ENCODE data around the gene CASP14.

DNA sequence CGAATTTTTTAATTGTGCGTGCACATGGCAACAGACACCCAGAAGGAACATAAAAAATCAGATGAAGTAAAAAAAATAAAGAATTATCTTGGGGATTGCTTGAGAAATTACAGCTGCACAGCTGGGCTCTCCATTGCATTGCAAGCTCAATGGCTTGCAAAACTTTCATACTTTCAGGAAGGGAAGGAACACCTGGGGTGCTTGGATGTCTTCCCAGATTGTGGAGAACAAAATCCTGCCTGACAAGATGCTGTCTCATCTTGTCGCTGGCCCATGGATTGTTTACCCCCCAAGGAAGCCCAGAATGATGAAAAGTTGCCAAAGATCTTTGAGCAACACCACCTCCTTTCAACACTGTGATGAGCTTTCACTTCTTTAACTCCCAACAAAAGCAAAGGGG is 11.0 kb upstream of the CASP14 start:
- TF ChIP-seq, protein P1, sequence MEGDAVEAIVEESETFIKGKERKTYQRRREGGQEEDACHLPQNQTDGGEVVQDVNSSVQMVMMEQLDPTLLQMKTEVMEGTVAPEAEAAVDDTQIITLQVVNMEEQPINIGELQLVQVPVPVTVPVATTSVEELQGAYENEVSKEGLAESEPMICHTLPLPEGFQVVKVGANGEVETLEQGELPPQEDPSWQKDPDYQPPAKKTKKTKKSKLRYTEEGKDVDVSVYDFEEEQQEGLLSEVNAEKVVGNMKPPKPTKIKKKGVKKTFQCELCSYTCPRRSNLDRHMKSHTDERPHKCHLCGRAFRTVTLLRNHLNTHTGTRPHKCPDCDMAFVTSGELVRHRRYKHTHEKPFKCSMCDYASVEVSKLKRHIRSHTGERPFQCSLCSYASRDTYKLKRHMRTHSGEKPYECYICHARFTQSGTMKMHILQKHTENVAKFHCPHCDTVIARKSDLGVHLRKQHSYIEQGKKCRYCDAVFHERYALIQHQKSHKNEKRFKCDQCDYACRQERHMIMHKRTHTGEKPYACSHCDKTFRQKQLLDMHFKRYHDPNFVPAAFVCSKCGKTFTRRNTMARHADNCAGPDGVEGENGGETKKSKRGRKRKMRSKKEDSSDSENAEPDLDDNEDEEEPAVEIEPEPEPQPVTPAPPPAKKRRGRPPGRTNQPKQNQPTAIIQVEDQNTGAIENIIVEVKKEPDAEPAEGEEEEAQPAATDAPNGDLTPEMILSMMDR (IDR thresholded peaks at IDR 0.05; ENCODE audit: low read length) = no peak
- TF ChIP-seq EZH2 (optimal IDR thresholded peaks at IDR 0.05; ENCODE audit: low read depth, low read length) = no peak

Measured in MM.1S (cell line).